Measurements from ENCODE around the gene ACSF2. TPM values are rescaled to one million over a fixed set of nuclear protein-coding genes. Genes with fewer than 3 reads are reported as not detected.

The ACSF2 gene, protein sequence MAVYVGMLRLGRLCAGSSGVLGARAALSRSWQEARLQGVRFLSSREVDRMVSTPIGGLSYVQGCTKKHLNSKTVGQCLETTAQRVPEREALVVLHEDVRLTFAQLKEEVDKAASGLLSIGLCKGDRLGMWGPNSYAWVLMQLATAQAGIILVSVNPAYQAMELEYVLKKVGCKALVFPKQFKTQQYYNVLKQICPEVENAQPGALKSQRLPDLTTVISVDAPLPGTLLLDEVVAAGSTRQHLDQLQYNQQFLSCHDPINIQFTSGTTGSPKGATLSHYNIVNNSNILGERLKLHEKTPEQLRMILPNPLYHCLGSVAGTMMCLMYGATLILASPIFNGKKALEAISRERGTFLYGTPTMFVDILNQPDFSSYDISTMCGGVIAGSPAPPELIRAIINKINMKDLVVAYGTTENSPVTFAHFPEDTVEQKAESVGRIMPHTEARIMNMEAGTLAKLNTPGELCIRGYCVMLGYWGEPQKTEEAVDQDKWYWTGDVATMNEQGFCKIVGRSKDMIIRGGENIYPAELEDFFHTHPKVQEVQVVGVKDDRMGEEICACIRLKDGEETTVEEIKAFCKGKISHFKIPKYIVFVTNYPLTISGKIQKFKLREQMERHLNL
- 11.7 to 17.2 TPM (median 12.4 TPM) in 5 replicates for total RNA-seq (2022; extraction: Qiagen RNA extraction)

DNA sequence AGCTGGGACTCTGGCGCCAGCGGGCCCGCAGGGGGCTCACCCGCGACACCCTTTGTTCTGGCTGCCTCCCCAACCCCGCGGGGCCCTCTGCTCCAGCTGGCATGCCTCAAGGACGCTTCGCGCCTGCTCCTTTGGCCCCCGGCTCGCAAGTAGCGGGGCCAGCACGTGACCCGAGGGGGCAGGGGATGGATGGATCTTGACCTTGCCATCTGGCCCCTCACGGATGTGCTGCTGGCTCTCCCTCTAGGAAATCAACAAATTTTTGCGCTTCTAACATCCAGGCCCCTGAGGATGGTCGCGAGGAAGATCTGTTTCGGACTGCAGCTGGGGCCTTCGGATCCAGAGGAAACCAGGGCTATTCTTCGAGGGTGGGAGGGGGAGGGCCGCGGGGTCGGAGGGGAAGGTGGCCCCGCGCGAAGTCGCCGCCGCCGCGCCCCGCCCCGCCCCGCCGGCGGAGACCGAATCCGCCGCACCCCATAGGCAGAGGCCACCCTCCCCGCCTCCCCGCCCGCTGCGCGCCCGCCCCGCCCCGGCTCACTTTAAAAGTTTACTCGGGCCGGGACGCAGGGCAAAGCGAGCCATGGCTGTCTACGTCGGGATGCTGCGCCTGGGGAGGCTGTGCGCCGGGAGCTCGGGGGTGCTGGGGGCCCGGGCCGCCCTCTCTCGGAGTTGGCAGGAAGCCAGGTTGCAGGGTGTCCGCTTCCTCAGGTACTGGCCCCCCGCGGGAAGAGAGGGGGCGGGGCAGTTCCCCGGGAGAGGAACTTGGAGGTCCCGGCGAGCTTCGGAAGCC, at the start of gene ACSF2:
Gene ACSF2, plus strand, starts transcription at position 537 of the 790 bp plus-strand sequence. Its CDS starts 44 bp downstream, at position 581.

DNA sequence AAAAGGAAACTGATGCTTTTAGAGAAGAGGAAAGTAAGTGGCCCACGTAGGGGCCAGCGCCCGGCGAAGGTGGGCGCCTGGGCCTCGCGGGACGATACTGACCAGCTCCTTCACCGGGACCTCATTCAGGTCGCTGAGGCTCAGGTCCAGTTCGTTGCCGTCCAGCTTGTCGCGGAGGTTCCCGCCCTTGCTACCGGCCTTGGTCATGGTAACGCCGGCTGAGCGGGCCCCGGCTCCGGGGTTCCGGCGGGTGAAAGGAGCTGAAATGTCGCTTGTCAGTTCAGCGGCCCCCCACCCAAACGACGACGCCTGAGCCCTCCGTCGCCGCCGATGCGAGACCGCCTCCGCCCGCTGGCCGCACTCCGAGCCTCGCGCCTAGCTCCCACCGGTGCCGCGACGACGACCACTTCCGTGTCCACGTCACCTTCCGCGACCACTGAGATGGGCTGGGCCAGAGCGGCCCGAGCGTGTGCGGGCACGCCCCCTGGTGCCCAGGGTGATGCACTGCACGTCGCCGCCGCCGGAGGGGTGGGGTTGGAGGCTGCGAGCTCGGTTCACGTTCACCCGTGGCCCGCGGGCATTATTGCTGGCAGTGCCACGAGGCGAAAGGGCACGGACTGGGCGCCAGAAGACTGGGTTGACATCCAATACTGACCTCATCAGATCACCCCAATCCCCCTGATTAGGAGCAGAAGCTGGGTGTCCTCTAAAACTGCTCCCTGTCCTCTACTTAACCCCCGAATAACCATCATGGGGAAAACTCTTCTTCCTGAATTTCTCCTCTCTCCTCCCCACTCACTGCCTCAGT, 28.7 kb upstream of the ACSF2 start, which contains the start of gene LRRC59:
Gene LRRC59, minus strand, starts transcription at position 413 of the 808 bp plus-strand sequence. Its CDS starts 206 bp downstream, at position 207.

DNA sequence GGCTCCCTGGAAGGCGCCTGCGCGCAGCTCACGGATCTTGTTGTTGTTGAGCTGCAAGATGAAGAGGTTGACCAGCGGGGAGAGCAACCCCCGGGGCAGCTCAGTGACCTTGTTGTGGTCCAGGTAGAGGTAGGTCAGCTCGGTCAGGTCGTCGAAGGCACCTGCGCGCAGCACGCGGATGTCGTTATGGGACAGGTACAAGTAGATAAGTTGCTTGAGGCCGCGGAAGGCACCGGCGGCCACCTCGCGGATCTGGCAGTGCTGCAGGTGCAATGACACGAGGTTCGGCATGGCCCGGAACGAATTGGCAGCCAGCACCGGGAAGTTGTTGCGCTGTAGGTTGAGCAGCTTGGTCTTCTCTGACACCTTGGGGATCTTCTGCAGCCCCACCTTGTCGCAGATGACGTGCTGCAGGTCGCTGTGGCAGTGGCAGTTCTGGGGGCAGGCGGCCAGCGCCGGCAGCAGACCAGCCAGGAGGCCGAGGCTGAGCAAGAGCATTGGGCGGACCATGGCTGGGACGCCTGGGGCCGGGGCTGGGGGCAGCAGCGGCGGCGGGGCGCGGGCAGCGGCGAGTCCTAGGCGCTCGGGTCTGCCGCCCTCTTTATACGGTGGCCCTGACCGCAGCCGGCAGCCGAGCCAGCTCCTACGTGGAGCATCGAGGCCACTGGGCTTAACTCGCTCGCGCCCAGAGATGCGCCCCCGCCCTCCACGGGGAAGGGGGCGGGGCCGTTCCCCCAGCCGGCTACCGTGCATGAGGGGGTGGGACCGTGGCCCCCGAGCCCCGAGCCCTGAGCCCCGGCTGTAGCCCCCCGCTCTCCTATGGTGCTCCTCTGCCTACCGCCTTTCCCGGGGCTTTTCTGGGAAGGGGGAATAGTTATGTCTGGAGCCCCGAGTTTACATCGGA, 42.5 kb downstream of the ACSF2 start, which contains the start of gene CHAD:
Gene CHAD, minus strand, starts transcription at position 577 of the 904 bp plus-strand sequence. Its CDS starts 67 bp downstream, at position 510.

DNA sequence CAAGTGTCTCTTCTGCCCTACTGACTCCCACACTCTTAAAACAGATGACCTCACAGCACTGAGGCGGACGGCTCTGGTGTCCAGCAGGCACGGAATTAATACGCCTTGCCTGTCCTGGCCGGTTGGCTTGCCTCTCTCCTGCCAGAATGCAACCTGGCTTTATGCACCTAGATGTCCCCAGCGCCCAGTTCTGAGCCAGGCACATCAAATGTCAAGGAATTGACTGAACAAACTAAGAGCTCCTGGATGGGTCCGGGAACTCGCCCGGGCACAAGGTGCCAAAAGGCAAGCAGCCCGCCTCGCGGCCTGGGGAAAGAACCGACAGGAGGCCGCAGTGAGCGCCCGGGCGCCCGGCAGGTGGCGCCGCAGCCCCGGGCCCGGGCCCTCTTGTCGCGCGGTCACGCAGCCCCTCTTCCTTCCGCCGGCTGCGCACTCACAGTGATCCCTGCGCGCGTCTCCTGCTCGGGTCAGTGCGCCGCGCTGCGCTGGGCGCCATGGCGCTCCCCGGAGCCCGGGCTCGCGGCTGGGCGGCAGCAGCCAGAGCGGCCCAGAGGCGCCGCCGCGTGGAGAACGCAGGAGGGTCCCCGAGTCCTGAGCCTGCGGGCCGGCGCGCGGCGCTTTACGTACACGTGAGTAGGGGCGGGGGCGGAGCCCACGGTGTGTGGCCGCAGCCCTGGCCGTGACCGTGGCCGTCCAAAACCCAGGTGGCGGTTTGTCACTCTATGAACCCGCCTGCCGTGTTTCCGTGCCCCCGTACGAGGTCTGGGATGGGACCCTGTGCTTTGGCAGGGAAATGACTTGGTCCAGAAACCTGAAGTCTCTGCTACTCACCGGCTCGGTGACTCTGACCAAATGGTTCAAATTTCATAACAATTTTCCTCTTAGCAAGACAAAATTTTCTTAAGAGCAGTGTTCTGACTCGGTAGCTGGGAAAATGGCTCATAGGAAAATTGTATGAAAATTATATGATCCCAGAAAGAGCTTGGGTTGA, 52.7 kb downstream of the ACSF2 start, which contains the start of gene RSAD1:
Gene RSAD1, plus strand, starts transcription at position 470 of the 991 bp plus-strand sequence. Its CDS starts 25 bp downstream, at position 495.

DNA sequence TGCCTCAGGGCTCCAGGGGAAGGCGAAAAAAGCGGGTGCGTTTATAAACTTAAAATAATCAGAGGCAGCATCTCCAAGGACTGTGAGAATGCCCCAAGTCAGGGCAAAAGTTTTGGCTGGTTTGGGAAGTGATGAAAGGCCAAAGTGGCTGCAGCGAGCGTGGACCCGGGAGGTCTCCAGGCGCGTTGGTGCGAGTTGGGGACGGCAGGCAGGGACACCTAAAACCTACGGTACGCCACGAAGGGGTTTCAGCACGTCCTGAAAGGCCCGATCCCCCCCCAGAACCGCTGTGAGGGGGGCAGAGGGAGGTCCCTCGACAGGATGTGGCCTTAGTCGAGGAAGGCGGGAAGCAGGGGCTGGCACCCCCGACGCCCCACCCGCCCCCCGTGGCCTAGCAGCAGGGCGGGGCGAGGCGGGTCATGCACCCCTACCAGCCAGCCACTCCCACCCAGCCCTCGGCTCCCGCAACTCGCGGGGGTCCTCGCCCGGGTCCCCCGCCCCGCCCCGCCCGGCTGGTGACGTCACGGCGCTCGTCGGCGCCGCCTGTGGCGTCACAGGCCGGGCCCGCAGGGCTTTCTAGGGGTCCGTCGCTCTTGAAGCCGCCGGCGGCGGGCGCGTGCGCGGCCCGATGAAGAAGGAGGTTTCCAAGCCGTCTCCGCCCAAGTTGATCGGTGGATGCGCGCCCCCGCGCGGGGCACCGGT, 82.0 kb downstream of the ACSF2 start, which contains the start of gene MYCBPAP:
Gene MYCBPAP, plus strand, starts transcription at position 569 of the 702 bp plus-strand sequence. CDS start 236 bp downstream, outside the sequence.

Other genes with a start within 250 kb of the ACSF2 start
- gene COL1A1, start 224.6 kb upstream of the ACSF2 start, total RNA-seq (2022; extraction: Qiagen RNA extraction): 5.8 to 11.3 TPM (median 9.0 TPM) in 5 replicates
- 14.9 to 17.9 TPM (median 16.1 TPM) in 5 replicates for gene TMEM92, start 151.8 kb upstream of the ACSF2 start, total RNA-seq (2022; extraction: Qiagen RNA extraction)
- 15.9 to 25.4 TPM (median 23.4 TPM) in 5 replicates for gene XYLT2, start 80.1 kb upstream of the ACSF2 start, total RNA-seq (2022; extraction: Qiagen RNA extraction)
- gene MRPL27, start 53.0 kb upstream of the ACSF2 start, total RNA-seq (2022; extraction: Qiagen RNA extraction): 118 to 156 TPM (median 127 TPM) in 5 replicates
- 13.3 to 14.6 TPM (median 14.3 TPM) in 5 replicates for gene EME1, start 53.0 kb upstream of the ACSF2 start, total RNA-seq (2022; extraction: Qiagen RNA extraction)
- gene LRRC59, start 28.7 kb upstream of the ACSF2 start, total RNA-seq (2022; extraction: Qiagen RNA extraction): 240 to 258 TPM (median 249 TPM) in 5 replicates
- not detected in 5 replicates for gene CHAD, start 42.7 kb downstream of the ACSF2 start, total RNA-seq (2022; extraction: Qiagen RNA extraction)
- gene RSAD1, start 52.6 kb downstream of the ACSF2 start, total RNA-seq (2022; extraction: Qiagen RNA extraction): 22.7 to 31.6 TPM (median 31.1 TPM) in 5 replicates
- gene MYCBPAP, start 82.2 kb downstream of the ACSF2 start, total RNA-seq (2022; extraction: Qiagen RNA extraction): 0.38 to 0.61 TPM (median 0.54 TPM) in 5 replicates
- 0.14 to 0.34 TPM (median 0.18 TPM) in 5 replicates for gene EPN3, start 106.5 kb downstream of the ACSF2 start, total RNA-seq (2022; extraction: Qiagen RNA extraction)
- gene SPATA20, start 121.0 kb downstream of the ACSF2 start, total RNA-seq (2022; extraction: Qiagen RNA extraction): 58.5 to 82.5 TPM (median 77.0 TPM) in 5 replicates
- gene CACNA1G, start 134.5 kb downstream of the ACSF2 start, total RNA-seq (2022; extraction: Qiagen RNA extraction): 2.7 to 4.9 TPM (median 4.6 TPM) in 5 replicates
- 91.0 to 164 TPM (median 132 TPM) in 5 replicates for gene ABCC3, start 208.7 kb downstream of the ACSF2 start, total RNA-seq (2022; extraction: Qiagen RNA extraction)